HG02973 (cell line): ENCODE data around the gene SLC25A30.
"Not testable (repeated sequence)": the region's sequence is repeated elsewhere in the genome, so short reads cannot be mapped to it uniquely, and the experiment has no call there.

Source experiments
- ATAC-seq: cut with Tn5 transposase; IDR thresholded peaks from one replicate; pipeline ENCODE4 v1.9.1; 2021; ENCODE audit warnings: moderate library complexity; ENCODE audit not compliant: unreplicated experiment

SLC25A30 gene

DNA sequence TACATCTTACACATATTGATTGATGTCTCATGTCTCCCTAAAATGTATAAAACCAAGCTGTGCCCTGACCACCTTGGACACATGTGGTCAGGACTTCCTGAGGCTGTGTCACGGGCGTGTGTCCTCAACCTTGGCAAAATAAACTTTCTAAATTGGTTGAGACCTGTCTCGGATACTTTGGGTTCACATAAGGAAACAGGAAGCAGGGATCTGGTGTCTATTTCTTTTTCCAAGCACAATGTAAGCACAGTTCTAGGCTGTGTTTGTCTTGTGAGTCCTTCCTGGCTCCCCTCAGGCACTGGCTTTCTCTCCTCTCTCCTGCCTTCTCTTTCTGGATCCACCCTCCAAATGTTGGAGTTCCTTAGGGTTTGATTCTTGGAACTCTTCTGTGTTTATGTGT is 49.6 kb downstream of the SLC25A30 start:
- no peak for ATAC-seq

DNA sequence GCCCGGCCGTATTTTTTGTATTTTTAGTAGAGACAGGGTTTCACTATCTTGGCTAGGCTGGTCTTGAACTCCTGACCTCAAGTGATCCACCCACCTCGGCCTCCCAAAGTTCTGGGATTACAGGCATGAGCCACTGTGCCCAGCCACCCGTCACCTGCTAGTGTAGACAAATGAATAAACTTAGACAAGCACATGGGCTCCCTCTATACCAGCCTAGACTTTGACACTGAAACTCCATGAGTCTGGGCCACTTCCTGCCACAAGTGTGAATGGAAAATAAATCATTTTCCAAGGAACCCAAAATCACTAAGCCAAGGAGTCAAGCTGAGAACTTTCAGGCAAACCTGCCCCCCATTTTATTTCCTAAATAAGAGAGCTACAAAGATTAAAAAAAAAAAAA is 50.2 kb downstream of the SLC25A30 start:
- ATAC-seq = no peak

DNA sequence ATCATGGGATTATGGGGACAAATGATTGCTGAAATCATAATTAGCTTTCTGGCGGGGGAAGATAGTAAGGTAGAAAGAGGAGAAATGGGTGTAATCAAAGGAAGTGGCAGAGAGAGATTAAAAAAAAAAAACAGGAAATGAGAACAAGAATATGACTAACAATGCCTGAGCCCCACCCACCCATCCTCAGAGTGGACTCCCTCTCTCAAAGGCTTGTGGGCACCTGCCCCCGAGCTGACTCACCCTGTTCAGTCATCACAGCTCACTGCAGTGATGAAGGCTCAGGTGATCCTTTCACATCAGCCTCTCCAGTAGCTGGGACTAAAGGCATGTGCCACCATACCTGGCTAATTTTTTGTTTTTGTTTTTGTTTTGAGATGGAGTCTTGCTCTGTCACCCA is 50.8 kb downstream of the SLC25A30 start:
- ATAC-seq = peak; percentile 96

DNA sequence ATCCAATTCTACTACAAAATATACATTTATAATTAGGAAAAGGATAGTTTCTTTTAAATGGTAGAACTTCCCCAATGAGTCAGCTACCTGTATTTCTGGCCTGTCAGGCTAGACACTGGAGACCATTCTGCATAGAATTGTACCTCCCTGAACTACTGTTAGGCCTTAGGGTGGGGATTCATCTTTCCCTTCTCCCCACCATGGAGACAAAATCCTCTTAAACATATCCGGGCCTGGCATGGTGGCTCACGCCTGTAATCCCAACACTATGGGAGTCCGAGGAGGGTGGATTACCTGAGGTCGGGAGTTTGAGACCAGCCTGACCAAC is 52.7 kb downstream of the SLC25A30 start:
- ATAC-seq = no peak

DNA sequence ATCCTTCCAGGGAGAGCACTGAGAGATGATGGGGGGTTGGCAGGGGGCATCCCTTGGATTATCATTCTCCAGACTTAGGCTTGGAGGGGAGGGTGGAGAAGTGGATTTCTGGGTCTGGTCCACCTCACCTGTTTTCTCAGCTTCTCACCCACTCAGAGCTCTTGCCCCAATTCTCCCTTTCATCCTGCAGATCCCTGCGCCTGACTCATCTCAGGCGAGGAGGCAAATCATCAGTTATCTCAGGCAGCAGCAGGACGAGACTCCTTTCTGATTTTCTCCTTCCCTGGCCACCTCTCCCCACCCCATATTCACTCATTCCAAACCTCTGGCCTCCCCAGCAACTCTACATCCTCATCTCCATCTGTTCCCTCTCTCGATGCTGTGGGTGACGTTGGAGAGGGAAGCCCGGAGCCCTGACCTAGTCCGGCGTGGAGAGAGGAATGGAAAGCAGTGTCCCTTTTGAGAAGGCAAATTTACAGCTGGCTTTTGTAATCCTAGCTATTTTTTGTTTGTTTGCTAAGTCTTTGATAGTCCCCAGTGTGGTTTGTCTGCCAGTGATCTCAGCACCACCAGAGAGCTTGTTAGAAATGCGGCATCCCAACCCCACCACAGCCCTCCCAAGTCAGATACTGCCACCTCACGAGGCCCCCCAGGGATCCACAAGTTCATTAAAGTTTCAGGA is 53.2 kb downstream of the SLC25A30 start:
- no peak for ATAC-seq

DNA sequence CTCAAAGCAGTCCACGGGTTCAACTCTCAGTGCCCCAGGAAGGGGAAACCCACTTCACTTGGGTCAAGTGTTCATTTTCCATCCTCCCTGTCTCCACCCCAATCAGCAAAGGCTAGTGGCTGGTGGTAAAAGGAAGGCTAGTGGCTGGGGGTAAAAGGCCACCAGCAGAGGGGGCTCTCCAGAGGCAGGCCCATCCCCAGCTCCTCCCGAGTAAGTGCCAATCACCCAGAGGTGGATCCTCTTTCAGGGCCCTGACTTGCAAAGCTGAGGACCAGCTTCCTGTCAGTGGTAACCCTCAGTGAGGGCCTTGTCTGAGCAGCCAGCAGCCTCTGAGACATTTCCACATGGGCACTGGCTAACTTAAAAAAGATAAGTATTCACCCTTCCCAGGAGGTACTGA is 55.2 kb downstream of the SLC25A30 start:
- no peak for ATAC-seq

DNA sequence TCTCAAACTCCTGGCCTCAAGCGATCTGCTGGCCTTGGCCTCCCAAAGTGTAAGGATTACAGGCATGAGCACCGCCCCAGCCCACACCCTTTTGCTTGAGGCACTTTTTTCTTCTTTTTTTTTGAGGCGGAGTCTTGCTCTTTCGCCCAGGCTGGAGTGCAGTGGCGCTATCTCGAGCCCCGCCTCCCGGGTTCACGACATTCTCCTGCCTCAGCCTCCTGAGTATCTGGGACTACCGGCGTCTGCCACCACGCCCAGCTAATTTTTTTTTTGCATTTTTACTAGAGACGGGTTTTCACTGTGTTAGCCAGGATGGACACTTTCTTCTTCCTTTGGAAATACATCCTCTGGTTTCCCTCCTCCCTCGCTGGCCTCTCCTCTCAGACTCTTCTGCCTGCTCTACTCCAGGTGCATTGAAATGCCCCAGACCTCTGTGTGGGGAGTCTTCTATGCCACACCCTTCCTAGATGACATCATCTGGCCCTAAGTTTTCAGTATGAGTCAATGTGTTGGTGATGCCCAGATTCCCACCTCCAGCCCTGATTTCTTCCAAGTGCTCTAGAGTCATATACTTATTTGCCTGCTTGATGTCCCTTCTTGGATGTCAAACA is 56.5 kb downstream of the SLC25A30 start:
- ATAC-seq = no peak

DNA sequence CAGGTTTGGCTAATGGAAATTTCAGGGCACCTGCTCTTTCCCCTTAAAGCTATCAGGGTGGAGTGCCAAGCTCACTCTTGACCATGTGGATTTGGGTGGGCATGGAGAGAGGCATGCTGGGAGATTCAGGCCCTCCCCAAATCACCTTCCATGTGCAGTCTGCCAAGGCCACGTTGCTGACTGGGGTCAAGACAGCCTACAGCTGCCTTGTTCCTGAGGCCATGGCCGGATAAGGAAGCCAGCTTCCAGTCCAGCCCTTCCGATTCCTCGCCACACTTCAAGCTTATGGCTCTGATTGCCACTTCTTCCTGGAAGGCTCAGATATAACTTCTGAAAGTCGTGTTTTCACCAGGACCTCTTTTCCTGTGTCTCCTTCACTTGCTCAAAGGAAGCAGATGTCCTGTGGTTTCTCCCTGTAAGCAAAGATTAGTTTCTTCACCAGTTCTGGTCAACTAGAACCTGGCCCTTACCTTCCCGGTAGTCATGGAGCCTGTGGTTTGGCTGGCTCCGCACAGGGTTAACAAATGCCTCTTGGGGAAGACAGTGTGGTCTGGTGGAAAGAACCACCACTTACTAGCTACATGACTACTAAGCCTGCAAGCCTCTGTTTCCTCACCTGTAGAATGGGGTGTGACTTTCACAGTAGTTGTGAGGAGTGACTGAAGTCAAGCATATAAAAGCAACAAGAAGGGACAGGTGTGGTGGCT is 61.1 kb downstream of the SLC25A30 start:
- ATAC-seq = no peak

DNA sequence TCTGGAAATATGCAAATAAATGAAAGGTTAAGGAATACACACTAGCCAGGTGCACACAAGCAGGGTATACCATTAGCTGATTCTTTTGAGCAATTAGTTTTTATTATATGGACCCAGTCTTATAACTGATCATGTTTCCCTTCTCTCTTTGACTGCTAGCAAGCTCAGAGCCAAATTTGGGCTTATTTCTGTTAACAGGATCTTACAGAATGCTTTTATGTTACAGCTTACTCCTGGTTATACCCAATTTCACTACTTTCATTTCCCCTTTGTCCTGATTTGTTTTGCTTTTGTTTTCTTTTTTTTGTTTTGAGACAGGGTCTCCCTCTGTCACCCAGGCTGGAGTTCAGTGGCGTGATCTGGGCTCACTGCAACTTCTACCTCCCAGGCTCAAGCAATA is 64.3 kb downstream of the SLC25A30 start:
- no peak for ATAC-seq

DNA sequence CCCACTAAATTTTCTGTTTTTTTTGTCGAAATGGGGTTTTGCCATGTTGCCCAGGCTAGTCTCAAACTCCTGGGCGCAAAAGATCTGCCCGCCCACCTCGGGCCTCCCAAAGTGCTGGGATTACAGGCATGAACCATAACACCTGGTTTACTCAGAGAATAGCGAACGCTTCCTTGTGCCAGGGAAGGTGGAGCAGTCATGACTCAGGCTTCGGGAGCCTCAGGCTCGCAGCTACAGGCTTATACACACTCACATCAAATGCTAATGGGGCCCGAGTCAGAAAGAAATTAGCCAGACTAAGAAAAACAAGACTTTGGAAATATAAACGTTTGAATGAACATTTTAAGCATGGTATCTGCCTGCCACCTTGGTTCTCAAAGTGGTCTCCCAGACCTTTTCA is 66.1 kb downstream of the SLC25A30 start:
- no peak for ATAC-seq

DNA sequence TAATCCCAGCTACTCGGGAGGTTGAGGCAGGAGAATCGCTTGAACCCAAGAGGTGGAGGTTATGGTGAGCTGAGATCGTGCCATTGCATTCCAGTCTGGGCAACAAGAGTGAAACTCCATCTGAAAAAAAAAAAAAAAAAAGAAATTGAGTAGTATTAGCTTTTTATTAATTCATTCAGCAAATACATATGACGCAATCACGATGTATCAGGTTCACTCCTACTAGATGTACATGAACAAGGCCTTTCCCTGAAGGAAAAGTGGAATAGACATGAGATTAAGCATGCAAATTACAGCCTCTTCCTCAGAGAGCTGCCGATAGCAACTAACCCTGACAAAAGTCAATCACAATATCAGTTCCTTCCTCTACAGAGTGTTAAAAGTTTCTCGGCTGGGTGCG is 68.0 kb downstream of the SLC25A30 start:
- ATAC-seq = no peak

DNA sequence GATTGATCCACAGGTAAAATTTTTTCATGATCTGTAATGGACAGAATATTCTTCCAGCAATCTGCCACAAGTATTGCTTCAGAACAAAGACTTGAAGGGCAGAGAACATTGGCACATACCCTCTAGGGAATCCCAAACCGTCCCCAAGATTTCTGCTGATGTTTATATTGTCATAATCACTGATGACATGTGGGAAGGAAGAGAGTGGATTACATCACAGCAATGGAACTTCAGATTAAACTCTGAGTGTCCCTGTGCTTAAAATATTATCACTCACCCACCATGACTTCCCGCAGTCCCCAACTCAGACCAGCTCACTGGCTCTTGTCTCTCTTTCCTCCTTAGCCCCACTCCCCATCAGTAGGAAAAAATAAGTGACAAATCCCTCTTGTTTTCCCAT is 68.7 kb downstream of the SLC25A30 start:
- no peak for ATAC-seq

DNA sequence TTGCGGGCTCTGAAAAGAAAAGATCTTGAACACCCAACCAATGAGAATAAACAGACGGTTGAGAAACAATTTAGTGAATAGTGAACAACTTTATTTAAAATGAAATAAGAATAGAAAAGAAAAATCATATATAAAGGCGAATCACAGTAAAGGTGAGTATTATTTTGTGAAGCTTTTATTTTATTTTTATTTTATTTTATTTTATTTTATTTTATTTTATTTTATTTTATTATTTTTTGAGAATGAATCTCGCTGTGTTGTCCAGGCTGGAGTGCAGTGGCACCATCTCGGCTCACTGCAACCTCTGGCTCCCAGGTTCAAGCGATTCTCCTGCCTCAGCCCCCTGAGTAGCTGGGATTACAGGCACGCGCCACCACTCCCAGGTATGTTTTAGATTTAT is 74.1 kb downstream of the SLC25A30 start:
- not testable (repeated sequence) for ATAC-seq
